ENCODE results near the gene KRT23.

Gene KRT23

GRCh38 chr17:40936976-40937375, 470 bp downstream of the KRT23 start:
- no peak for TF ChIP-seq GATA3 (IDR thresholded peaks at IDR 0.05; ENCODE audit: low read depth, low read length)
- no peak for TF ChIP-seq GATA2 (IDR thresholded peaks at IDR 0.05; ENCODE audit: low read depth, low read length)

- TF ChIP-seq GATA2 (IDR thresholded peaks at IDR 0.05; ENCODE audit: low read depth, low read length) (no peak), GATA3 (IDR thresholded peaks at IDR 0.05; ENCODE audit: low read depth, low read length) (no peak)
Measured at GRCh38 chr17:40936437-40936971, 942 bp downstream of the KRT23 start.

- TF ChIP-seq GATA3 (IDR thresholded peaks at IDR 0.05; ENCODE audit: low read depth, low read length) (no peak), GATA2 (IDR thresholded peaks at IDR 0.05; ENCODE audit: low read depth, low read length) (no peak)
Measured at GRCh38 chr17:40935624-40936023, 1.8 kb downstream of the KRT23 start.

- no peak for TF ChIP-seq GATA2 (IDR thresholded peaks at IDR 0.05; ENCODE audit: low read depth, low read length)
- no peak for TF ChIP-seq GATA3 (IDR thresholded peaks at IDR 0.05; ENCODE audit: low read depth, low read length)
Measured at GRCh38 chr17:40932608-40933007, 4.8 kb downstream of the KRT23 start.

GRCh38 chr17:40931311-40931710, 6.1 kb downstream of the KRT23 start:
- TF ChIP-seq GATA3 (IDR thresholded peaks at IDR 0.05; ENCODE audit: low read depth, low read length) (no peak), GATA2 (IDR thresholded peaks at IDR 0.05; ENCODE audit: low read depth, low read length) (no peak)

- no peak for TF ChIP-seq GATA2 (IDR thresholded peaks at IDR 0.05; ENCODE audit: low read depth, low read length)
- no peak for TF ChIP-seq GATA3 (IDR thresholded peaks at IDR 0.05; ENCODE audit: low read depth, low read length)
Measured at GRCh38 chr17:40926341-40926740, 11.1 kb downstream of the KRT23 start.

GRCh38 chr17:40922239-40922638, 15.2 kb downstream of the KRT23 start:
- no peak for TF ChIP-seq GATA2 (IDR thresholded peaks at IDR 0.05; ENCODE audit: low read depth, low read length)
- TF ChIP-seq GATA3 (IDR thresholded peaks at IDR 0.05; ENCODE audit: low read depth, low read length): no peak

GRCh38 chr17:40921026-40921425, 16.4 kb downstream of the KRT23 start:
- TF ChIP-seq GATA3 (IDR thresholded peaks at IDR 0.05; ENCODE audit: low read depth, low read length): no peak
- no peak for TF ChIP-seq GATA2 (IDR thresholded peaks at IDR 0.05; ENCODE audit: low read depth, low read length)

GRCh38 chr17:40916366-40916765, 21.1 kb downstream of the KRT23 start:
- TF ChIP-seq GATA2 (IDR thresholded peaks at IDR 0.05; ENCODE audit: low read depth, low read length) (no peak), GATA3 (IDR thresholded peaks at IDR 0.05; ENCODE audit: low read depth, low read length) (no peak)

- no peak for TF ChIP-seq GATA3 (IDR thresholded peaks at IDR 0.05; ENCODE audit: low read depth, low read length)
- TF ChIP-seq GATA2 (IDR thresholded peaks at IDR 0.05; ENCODE audit: low read depth, low read length): no peak
Measured at GRCh38 chr17:40915721-40916256, 21.7 kb downstream of the KRT23 start.

GRCh38 chr17:40915199-40915661, 22.2 kb downstream of the KRT23 start:
- TF ChIP-seq GATA2 (IDR thresholded peaks at IDR 0.05; ENCODE audit: low read depth, low read length): no peak
- TF ChIP-seq GATA3 (IDR thresholded peaks at IDR 0.05; ENCODE audit: low read depth, low read length): no peak

GRCh38 chr17:40914075-40914855, 23.2 kb downstream of the KRT23 start:
- TF ChIP-seq GATA2 (IDR thresholded peaks at IDR 0.05; ENCODE audit: low read depth, low read length): no peak
- TF ChIP-seq GATA3 (IDR thresholded peaks at IDR 0.05; ENCODE audit: low read depth, low read length): no peak

- no peak for TF ChIP-seq GATA2 (IDR thresholded peaks at IDR 0.05; ENCODE audit: low read depth, low read length)
- TF ChIP-seq GATA3 (IDR thresholded peaks at IDR 0.05; ENCODE audit: low read depth, low read length): no peak
Measured at GRCh38 chr17:40912486-40913210, 24.8 kb downstream of the KRT23 start.

GRCh38 chr17:40910441-40910841, 27.0 kb downstream of the KRT23 start:
- TF ChIP-seq GATA3 (IDR thresholded peaks at IDR 0.05; ENCODE audit: low read depth, low read length) (no peak), GATA2 (IDR thresholded peaks at IDR 0.05; ENCODE audit: low read depth, low read length) (no peak)

Data from SH-SY5Y (cell line).